ENCODE measurements around the gene PSMB5. TPM values are rescaled to one million over a fixed set of nuclear protein-coding genes. Genes with fewer than 3 reads are reported as not detected.

PSMB5 gene
- total and polyA plus RNA-seq, 2 of the 13 experiments (the other 11 are each of a cell fraction or from before 2014, with no cell fraction given): 705 to 871 TPM

DNA sequence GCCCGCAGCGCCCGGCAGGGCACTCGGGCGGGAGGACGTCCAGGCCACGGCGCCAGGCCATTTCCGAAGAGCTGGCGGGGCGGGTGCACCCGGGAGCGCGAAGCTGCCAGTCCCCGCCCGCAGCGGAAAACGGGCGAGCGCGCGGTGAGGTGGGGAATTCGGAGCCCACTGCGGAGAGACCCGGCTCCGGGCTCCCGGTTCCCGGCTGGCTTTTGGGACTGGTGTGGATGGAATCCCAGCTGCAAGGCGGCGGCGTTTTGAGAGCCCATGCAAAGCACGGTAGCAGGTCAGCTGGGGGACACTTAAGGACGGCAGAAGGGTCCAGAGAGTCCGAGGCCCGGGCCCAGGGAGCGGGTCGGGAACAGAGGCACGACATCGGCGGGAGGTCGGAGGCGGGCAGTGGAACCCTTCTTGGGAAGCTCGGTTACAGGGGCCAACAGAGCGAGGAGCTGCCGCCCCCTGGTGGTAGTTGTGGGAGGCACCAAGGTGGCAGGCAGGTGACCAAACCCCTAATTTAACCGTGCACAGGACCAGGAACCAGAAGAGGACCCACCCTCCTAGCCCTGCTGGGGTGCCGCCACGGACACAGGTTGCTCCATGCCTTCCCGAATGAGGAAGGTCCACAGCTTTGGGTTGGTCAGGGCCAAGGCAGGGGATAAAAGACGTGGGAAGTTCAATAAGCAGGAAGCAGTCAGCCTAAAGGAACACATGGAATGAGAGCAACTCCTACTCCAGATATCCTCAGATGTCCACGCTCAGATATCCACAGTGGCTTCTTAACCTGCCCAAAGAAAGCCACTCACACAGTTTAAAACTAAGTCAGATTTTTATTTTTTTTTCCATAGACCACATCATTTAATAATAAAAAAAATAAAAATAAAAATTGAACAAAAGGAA is 23.3 kb upstream of the PSMB5 start (continued):
- TF ChIP-seq TAF15 (IDR thresholded peaks at IDR 0.05; ENCODE audit: low read depth, low read length, poor library complexity, severe bottlenecking) (peak; percentile 99), HCFC1 (IDR thresholded peaks at IDR 0.05; ENCODE audit: low read depth, low read length) (no peak), PHF8 (CRISPR knock-in tag; IDR thresholded peaks at IDR 0.05) (peak; percentile 55), HDAC1 (CRISPR knock-in tag; IDR thresholded peaks at IDR 0.05) (peak; percentile 91), SMC3 (IDR thresholded peaks at IDR 0.05; ENCODE audit: low read length) (peak; percentile 86), ZNF224 (CRISPR knock-in tag; IDR thresholded peaks at IDR 0.05) (no peak), NR2F2 (IDR thresholded peaks at IDR 0.05; ENCODE audit: borderline replicate concordance, low read depth) (no peak), HDAC6 (IDR thresholded peaks at IDR 0.05; ENCODE audit: low read depth, low read length) (no peak; the same call in 1 of the 2 replicates), SP4 (CRISPR knock-in tag; IDR thresholded peaks at IDR 0.05) (no peak; the same call in 1 of the 2 replicates), ZFP41 (CRISPR knock-in tag; IDR thresholded peaks at IDR 0.05; ENCODE audit: borderline replicate concordance) (peak; percentile 93; the same call in 1 of the 2 replicates), ZNF768 (CRISPR knock-in tag; IDR thresholded peaks at IDR 0.05) (peak; percentile 82; the same call in 1 of the 2 replicates), ZNF598 (CRISPR knock-in tag; IDR thresholded peaks at IDR 0.05; ENCODE audit: borderline replicate concordance) (peak; percentile 97; the same call in 1 of the 2 replicates), ZNF260 (CRISPR knock-in tag; IDR thresholded peaks at IDR 0.05; ENCODE audit: borderline replicate concordance, low read depth) (no peak), TBX3 (IDR thresholded peaks at IDR 0.05; ENCODE audit: borderline replicate concordance) (peak; percentile 23; the same call in 1 of the 2 replicates), ZBTB14 (CRISPR knock-in tag; IDR thresholded peaks at IDR 0.05) (peak; percentile 58; the same call in 1 of the 2 replicates), ZNF737 (CRISPR knock-in tag; IDR thresholded peaks at IDR 0.05; ENCODE audit: borderline replicate concordance) (no peak), ZGPAT (CRISPR knock-in tag; IDR thresholded peaks at IDR 0.05) (peak; percentile 94), EP300 (IDR thresholded peaks at IDR 0.05; ENCODE audit: low read depth in 2 of 2, low read length in 2 of 2) (peak in 1 of 2 experiments; percentile 66; a peak in 1 of 4 replicates), EP300 (CRISPR knock-in tag; IDR thresholded peaks at IDR 0.05; ENCODE audit: borderline replicate concordance) (0 out of 2 replicates have a peak, but pooled peaks have one; percentile 32), ZNF543 (CRISPR knock-in tag; IDR thresholded peaks at IDR 0.05) (peak; percentile 94)
- TF ChIP-seq, protein P1, sequence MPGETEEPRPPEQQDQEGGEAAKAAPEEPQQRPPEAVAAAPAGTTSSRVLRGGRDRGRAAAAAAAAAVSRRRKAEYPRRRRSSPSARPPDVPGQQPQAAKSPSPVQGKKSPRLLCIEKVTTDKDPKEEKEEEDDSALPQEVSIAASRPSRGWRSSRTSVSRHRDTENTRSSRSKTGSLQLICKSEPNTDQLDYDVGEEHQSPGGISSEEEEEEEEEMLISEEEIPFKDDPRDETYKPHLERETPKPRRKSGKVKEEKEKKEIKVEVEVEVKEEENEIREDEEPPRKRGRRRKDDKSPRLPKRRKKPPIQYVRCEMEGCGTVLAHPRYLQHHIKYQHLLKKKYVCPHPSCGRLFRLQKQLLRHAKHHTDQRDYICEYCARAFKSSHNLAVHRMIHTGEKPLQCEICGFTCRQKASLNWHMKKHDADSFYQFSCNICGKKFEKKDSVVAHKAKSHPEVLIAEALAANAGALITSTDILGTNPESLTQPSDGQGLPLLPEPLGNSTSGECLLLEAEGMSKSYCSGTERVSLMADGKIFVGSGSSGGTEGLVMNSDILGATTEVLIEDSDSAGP (CRISPR knock-in tag; IDR thresholded peaks at IDR 0.05; ENCODE audit: borderline replicate concordance): peak; percentile 89
- TF ChIP-seq, protein P2, sequence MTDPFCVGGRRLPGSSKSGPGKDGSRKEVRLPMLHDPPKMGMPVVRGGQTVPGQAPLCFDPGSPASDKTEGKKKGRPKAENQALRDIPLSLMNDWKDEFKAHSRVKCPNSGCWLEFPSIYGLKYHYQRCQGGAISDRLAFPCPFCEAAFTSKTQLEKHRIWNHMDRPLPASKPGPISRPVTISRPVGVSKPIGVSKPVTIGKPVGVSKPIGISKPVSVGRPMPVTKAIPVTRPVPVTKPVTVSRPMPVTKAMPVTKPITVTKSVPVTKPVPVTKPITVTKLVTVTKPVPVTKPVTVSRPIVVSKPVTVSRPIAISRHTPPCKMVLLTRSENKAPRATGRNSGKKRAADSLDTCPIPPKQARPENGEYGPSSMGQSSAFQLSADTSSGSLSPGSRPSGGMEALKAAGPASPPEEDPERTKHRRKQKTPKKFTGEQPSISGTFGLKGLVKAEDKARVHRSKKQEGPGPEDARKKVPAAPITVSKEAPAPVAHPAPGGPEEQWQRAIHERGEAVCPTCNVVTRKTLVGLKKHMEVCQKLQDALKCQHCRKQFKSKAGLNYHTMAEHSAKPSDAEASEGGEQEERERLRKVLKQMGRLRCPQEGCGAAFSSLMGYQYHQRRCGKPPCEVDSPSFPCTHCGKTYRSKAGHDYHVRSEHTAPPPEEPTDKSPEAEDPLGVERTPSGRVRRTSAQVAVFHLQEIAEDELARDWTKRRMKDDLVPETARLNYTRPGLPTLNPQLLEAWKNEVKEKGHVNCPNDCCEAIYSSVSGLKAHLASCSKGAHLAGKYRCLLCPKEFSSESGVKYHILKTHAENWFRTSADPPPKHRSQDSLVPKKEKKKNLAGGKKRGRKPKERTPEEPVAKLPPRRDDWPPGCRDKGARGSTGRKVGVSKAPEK (CRISPR knock-in tag; IDR thresholded peaks at IDR 0.05; ENCODE audit: borderline replicate concordance): peak; percentile 100; the same call in 1 of the 2 replicates
